Cardiac muscle cell (in vitro differentiated cells and primary cell): ENCODE data around the gene NAV2. TPM values are rescaled to one million over a fixed set of nuclear protein-coding genes. Genes with fewer than 3 reads are reported as not detected.

Source experiments
- DNase-seq, 2 donors: peaks; one replicate each; pipeline versions ENCODE4 v3.0.0 to v3.0.0-alpha.2; 2010 to 2017; ENCODE audit warnings: low read depth in 1 of 2, low spot score in 1 of 2
- H3K27ac ChIP-seq: fragments of 200-600 bp; sonication (generic); 2 replicates; pipeline ENCODE4 v1.5.1; 2016
- H3K27me3 ChIP-seq: fragments of 200-600 bp; sonication (generic); 2 replicates; pipeline ENCODE4 v1.6.0; 2016; ENCODE audit warnings: control low read depth
- H3K36me3 ChIP-seq: fragments of 200-600 bp; sonication (generic); 2 replicates; pipeline ENCODE4 v1.5.1; 2016; ENCODE audit warnings: control low read depth
- H3K4me1 ChIP-seq: fragments of 200-600 bp; sonication (generic); 2 replicates; pipeline ENCODE4 v1.8.1; 2017; ENCODE audit warnings: low read depth, mild to moderate bottlenecking, mixed run types
- H3K4me3 ChIP-seq: fragments of 200-600 bp; sonication (generic); 2 replicates; pipeline ENCODE4 v1.5.1; 2016; ENCODE audit warnings: mild to moderate bottlenecking
- H3K9me3 ChIP-seq: fragments of 200-600 bp; sonication (generic); 2 replicates; pipeline ENCODE4 v1.5.1; 2017; ENCODE audit warnings: low read depth, mild to moderate bottlenecking, control low read depth
- polyA plus RNA-seq: library from polyadenylated mRNA; unstranded; fragments of >200 nt; fragmentation: Nextera tagmentation; extraction: Ambion mirVana; gene quantifications from 2 replicates; pipeline ENCODE4 v1.2.1, GENCODE V29; 2016
- total RNA-seq: library from RNA; depleted of rRNA; stranded (reverse); fragments of >200 nt; gene quantifications from 2 replicates; pipeline ENCODE4 v1.2.3, GENCODE V29; 2016
- TF ChIP-seq, protein P1 (sequence below): IDR thresholded peaks from 2 replicates; pipeline ENCODE4 v1.5.1; 2012; ENCODE audit warnings: low read depth, mild to moderate bottlenecking, low read length

NAV2 gene
- total and polyA plus RNA-seq, 2 experiments from 2014 or later: 113 to 164 TPM

DNA sequence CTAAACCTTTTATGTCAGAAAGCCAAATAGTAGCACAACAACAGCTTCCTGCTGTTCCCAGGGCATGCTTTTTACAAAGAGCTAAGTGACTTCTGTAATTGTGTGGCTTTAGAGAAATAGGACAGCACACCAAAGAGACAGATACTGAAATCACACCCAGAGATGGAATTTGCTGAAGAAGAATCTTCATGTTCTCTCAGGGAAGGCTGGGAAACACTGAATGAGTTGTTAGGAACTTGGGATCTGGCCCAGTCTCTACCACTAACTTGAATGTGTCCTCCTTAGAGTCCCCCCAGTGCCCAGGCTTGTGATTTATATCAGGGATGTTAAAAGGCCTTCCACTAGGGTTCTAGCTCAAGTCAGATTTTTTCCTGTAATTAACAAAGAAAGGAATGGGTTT, 272.5 kb downstream of the NAV2 start:
- H3K27me3 ChIP-seq: no peaks in the 10 kb centered on the region
- DNase-seq: no peak
- H3K9me3 ChIP-seq: no peaks in the 10 kb centered on the region
- H3K4me1 ChIP-seq: peaks cover 39% of the 10 kb centered on the region
- H3K36me3 ChIP-seq: no peaks in the 10 kb centered on the region
- no peak overlapping the region for H3K27ac ChIP-seq
- TF ChIP-seq, protein P1, sequence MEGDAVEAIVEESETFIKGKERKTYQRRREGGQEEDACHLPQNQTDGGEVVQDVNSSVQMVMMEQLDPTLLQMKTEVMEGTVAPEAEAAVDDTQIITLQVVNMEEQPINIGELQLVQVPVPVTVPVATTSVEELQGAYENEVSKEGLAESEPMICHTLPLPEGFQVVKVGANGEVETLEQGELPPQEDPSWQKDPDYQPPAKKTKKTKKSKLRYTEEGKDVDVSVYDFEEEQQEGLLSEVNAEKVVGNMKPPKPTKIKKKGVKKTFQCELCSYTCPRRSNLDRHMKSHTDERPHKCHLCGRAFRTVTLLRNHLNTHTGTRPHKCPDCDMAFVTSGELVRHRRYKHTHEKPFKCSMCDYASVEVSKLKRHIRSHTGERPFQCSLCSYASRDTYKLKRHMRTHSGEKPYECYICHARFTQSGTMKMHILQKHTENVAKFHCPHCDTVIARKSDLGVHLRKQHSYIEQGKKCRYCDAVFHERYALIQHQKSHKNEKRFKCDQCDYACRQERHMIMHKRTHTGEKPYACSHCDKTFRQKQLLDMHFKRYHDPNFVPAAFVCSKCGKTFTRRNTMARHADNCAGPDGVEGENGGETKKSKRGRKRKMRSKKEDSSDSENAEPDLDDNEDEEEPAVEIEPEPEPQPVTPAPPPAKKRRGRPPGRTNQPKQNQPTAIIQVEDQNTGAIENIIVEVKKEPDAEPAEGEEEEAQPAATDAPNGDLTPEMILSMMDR: no peak
- no peak overlapping the region for H3K4me3 ChIP-seq

GRCh38 chr11:19987331-19987801, 274.7 kb downstream of the NAV2 start:
- TF ChIP-seq, protein P1: no peak
- no peaks in the 10 kb centered on the region for H3K9me3 ChIP-seq
- H3K36me3 ChIP-seq: no peaks in the 10 kb centered on the region
- H3K4me3 ChIP-seq: no peak overlapping the region
- peaks cover 36% of the 10 kb centered on the region for H3K4me1 ChIP-seq
- H3K27me3 ChIP-seq: no peaks in the 10 kb centered on the region
- peak overlapping the region; percentile 86 for H3K27ac ChIP-seq
- DNase-seq: peak in 1 of 2 donors; percentile 68

- Histone ChIP-seq H3K4me3 (no peak overlapping the region), H3K27ac (peak overlapping the region; percentile 86), H3K9me3 (no peaks in the 10 kb centered on the region), H3K36me3 (no peaks in the 10 kb centered on the region), H3K27me3 (no peaks in the 10 kb centered on the region), H3K4me1 (peaks cover 30% of the 10 kb centered on the region)
- peak in 1 of 2 donors; percentile 78 for DNase-seq
- TF ChIP-seq, protein P1: no peak
Observed at GRCh38 chr11:19988598-19988997, 276.0 kb downstream of the NAV2 start.

GRCh38 chr11:19989191-19989590, 276.6 kb downstream of the NAV2 start:
- Histone ChIP-seq H3K9me3 (no peaks in the 10 kb centered on the region), H3K27ac (no peak overlapping the region), H3K36me3 (no peaks in the 10 kb centered on the region), H3K4me3 (no peak overlapping the region), H3K27me3 (no peaks in the 10 kb centered on the region), H3K4me1 (peaks cover 31% of the 10 kb centered on the region)
- no peak for DNase-seq
- TF ChIP-seq, protein P1: no peak

DNA sequence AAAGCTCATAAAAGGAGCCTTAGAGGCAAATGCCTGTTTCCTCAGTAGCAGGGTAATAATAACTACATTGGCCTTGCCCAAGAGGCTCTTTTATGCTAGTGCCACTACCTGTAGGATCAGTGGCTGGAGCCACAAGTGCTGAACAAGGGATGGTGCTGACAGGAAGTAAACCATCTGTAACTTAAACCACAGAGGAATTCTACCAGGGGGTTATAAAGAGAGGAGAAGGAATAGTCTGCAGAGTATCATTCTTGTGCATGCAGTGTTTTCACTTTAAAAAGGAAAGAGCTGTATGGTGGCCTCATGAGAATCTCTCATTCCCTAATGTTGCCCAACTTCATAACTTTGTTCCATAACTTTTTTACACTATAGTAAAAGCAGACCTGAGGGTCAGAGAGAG, 279.5 kb downstream of the NAV2 start:
- TF ChIP-seq, protein P1: no peak
- no peaks in the 10 kb centered on the region for H3K36me3 ChIP-seq
- H3K9me3 ChIP-seq: no peaks in the 10 kb centered on the region
- H3K4me3 ChIP-seq: no peak overlapping the region
- peak in 1 of 2 donors; percentile 51 for DNase-seq
- no peaks in the 10 kb centered on the region for H3K27me3 ChIP-seq
- peak overlapping the region; percentile 34 for H3K27ac ChIP-seq
- H3K4me1 ChIP-seq: peaks cover 49% of the 10 kb centered on the region
